Ovary (tissue), 3 donors: ENCODE data around the gene TSPAN2.

ENCODE experiments used
- CTCF ChIP-seq, 3 donors: fragments of 450-650 bp in 2 of 3; fragments of 200-600 bp in 1 of 3; IDR thresholded peaks; one replicate each; pipeline versions ENCODE4 v1.5.1 to v1.8.0; 2016 to 2022; ENCODE audit warnings: antibody characterized with exemption in 3 of 3, mild to moderate bottlenecking in 1 of 3
- EP300 ChIP-seq: sonication (generic); formaldehyde crosslinking; IDR thresholded peaks from one replicate; pipeline ENCODE4 v1.6.1; 2017; ENCODE audit warnings: antibody characterized with exemption
- POLR2A ChIP-seq: fragments of 450-650 bp; IDR thresholded peaks from one replicate; pipeline ENCODE4 v1.6.1; 2017; ENCODE audit warnings: antibody characterized with exemption, mild to moderate bottlenecking, moderate library complexity
- donor health status: DM: no; HTN: no; CAD: no.

- TF ChIP-seq EP300 (no peak), POLR2A (no peak), CTCF (IDR thresholded peaks at IDR 0.05) (no peak)
Measured at GRCh38 chr1:115092175-115092574, 2.9 kb upstream of the TSPAN2 start.
